ENCODE results near the gene SLC39A9. TPM values are rescaled to one million over a fixed set of nuclear protein-coding genes. Genes with fewer than 3 reads are reported as not detected.
A peak's percentile ranks its signal among the peaks of the same experiment; 100 is the strongest.
"Not testable (repeated sequence)": the region's sequence is repeated elsewhere in the genome, so short reads cannot be mapped to it uniquely, and the experiment has no call there.

Gene SLC39A9
- total RNA-seq, 2 donors from 2014 or later: 48.1 to 52.4 TPM

GRCh38 chr14:69399750-69400149 is 1.3 kb downstream of the SLC39A9 start:
- Mint-ChIP-seq H3K27ac (peak overlapping the region; percentile 97 to 100), H3K9me3 (no peaks in the 10 kb centered on the region), H3K36me3 (peaks cover 53 to 57% of the 10 kb centered on the region in 2 donors)
- ATAC-seq (no peak), DNase-seq (ENCODE audit: low spot score in 2 of 2) (no peak)

GRCh38 chr14:69400154-69400553 is 1.7 kb downstream of the SLC39A9 start:
- ATAC-seq (no peak), DNase-seq (ENCODE audit: low spot score in 2 of 2) (no peak)
- Mint-ChIP-seq H3K27ac (peak overlapping the region in 1 of 2 donors; percentile 100), H3K9me3 (no peaks in the 10 kb centered on the region), H3K36me3 (peaks cover 53 to 56% of the 10 kb centered on the region in 2 donors)

DNA sequence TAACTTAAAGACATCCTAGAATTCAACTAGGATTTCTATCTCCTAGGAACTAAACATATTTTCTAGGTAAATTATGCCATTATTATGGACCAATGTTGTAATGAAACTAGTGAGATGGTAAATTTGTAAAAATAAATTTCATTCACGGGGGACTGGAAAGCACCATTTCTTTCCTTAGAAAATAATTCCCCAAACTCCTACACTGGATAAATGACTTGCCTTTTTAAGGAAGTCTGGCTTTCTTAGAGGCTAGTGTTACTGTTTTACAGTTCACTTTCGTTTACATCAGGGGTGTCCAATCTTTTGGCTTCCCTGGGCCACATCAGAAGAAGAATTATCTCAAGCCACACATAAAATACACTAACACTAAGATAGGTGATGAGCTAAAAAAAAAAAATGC is 3.3 kb downstream of the SLC39A9 start:
- no peak for DNase-seq (ENCODE audit: low spot score in 2 of 2)
- no peak for ATAC-seq
- Mint-ChIP-seq H3K9me3 (no peaks in the 10 kb centered on the region), H3K27ac (no peak overlapping the region), H3K36me3 (peaks cover 37 to 39% of the 10 kb centered on the region in 2 donors)

DNA sequence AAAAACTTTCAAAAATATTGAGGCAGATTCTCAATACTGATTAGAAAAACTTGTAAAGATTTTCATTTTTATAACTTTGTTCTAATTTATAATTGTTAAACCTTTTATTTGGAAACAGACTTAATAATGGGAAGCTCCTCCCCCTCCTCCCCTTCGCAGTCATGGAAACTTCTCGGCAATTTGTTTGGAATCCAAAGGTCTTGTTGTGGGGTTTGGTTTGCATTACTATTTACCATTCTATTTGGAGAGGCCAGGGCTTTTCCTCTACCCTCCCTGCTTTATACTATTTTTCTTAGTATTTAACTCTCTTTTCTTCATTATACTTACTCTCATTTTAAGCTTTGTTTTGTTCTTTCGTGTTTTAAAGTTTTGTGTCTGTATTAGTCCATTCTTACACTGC is 6.0 kb downstream of the SLC39A9 start:
- no peaks in the 10 kb centered on the region for H3K9me3 Mint-ChIP-seq
- ATAC-seq (no peak), DNase-seq (ENCODE audit: low spot score in 2 of 2) (no peak)
- H3K36me3 Mint-ChIP-seq: peaks cover 10 to 20% of the 10 kb centered on the region in 2 donors
- no peak overlapping the region for H3K27ac Mint-ChIP-seq

- peaks cover 6 to 16% of the 10 kb centered on the region in 2 donors for H3K36me3 Mint-ChIP-seq
- H3K9me3 Mint-ChIP-seq: no peaks in the 10 kb centered on the region
- ATAC-seq (no peak), DNase-seq (ENCODE audit: low spot score in 2 of 2) (no peak)
- H3K27ac Mint-ChIP-seq: no peak overlapping the region
Observed at GRCh38 chr14:69404883-69405282, 6.4 kb downstream of the SLC39A9 start.

DNA sequence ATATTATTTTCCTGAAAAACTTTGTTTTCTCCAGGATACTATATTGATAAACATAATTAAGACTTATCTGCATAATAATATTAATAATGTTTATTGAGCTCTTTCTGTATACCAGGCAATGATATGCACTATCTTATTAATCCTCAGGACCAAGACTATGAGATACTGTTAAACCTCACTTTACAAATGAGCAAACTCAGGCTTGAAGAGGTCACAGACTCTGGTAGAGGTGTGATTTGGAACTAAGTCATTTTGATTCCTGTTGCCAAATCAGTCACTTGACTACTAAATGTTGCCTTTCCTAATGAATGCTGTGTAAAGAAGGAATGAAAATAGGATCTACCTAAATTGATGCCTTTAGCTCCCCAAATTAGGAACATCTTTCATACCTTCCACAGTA is 7.3 kb downstream of the SLC39A9 start:
- no peak overlapping the region for H3K27ac Mint-ChIP-seq
- H3K36me3 Mint-ChIP-seq: peaks cover 0 to 10% of the 10 kb centered on the region in 2 donors
- no peak for ATAC-seq
- DNase-seq (ENCODE audit: low spot score in 2 of 2): no peak
- H3K9me3 Mint-ChIP-seq: no peaks in the 10 kb centered on the region

- ATAC-seq (no peak), DNase-seq (ENCODE audit: low spot score in 2 of 2) (no peak)
- Mint-ChIP-seq H3K27ac (peak overlapping the region in 1 of 2 donors; percentile 55), H3K9me3 (no peaks in the 10 kb centered on the region), H3K36me3 (peaks cover 0 to 13% of the 10 kb centered on the region in 2 donors)
Observed at GRCh38 chr14:69408331-69408960, 10.0 kb downstream of the SLC39A9 start.

- ATAC-seq (no peak), DNase-seq (ENCODE audit: low spot score in 2 of 2) (no peak)
- Mint-ChIP-seq H3K9me3 (no peaks in the 10 kb centered on the region), H3K36me3 (peaks cover 0 to 17% of the 10 kb centered on the region in 2 donors), H3K27ac (no peak overlapping the region)
Observed at GRCh38 chr14:69413483-69413882, 15.0 kb downstream of the SLC39A9 start.

GRCh38 chr14:69416087-69416486 is 17.6 kb downstream of the SLC39A9 start:
- H3K27ac Mint-ChIP-seq; H3K9me3 Mint-ChIP-seq; ATAC-seq; DNase-seq (ENCODE audit: low spot score in 2 of 2): not testable (repeated sequence)
- peaks cover 0 to 17% of the 10 kb centered on the region in 2 donors for H3K36me3 Mint-ChIP-seq

- DNase-seq (ENCODE audit: low spot score in 2 of 2) (no peak), ATAC-seq (no peak)
- H3K36me3 Mint-ChIP-seq: peaks cover 9 to 24% of the 10 kb centered on the region in 2 donors
- no peaks in the 10 kb centered on the region for H3K9me3 Mint-ChIP-seq
- H3K27ac Mint-ChIP-seq: no peak overlapping the region
Observed at GRCh38 chr14:69423279-69423678, 24.8 kb downstream of the SLC39A9 start.

GRCh38 chr14:69424149-69424923 is 25.8 kb downstream of the SLC39A9 start:
- Mint-ChIP-seq H3K27ac (no peak overlapping the region), H3K9me3 (no peaks in the 10 kb centered on the region), H3K36me3 (peaks cover 13 to 25% of the 10 kb centered on the region in 2 donors)
- DNase-seq (ENCODE audit: low spot score in 2 of 2) (no peak), ATAC-seq (no peak)

- peaks cover 13 to 25% of the 10 kb centered on the region in 2 donors for H3K36me3 Mint-ChIP-seq
Observed at GRCh38 chr14:69427596-69427995, 29.1 kb downstream of the SLC39A9 start.

GRCh38 chr14:69428289-69428998 is 30.0 kb downstream of the SLC39A9 start:
- DNase-seq (ENCODE audit: low spot score in 2 of 2): no peak
- no peak for ATAC-seq
- peaks cover 13 to 25% of the 10 kb centered on the region in 2 donors for H3K36me3 Mint-ChIP-seq

More at GRCh38 chr14:69427596-69427995, 29.1 kb downstream of the SLC39A9 start:
- Mint-ChIP-seq H3K27ac (no peak overlapping the region), H3K9me3 (no peaks in the 10 kb centered on the region)
- no peak for DNase-seq (ENCODE audit: low spot score in 2 of 2)
- no peak for ATAC-seq

GRCh38 chr14:69429643-69430042 is 31.2 kb downstream of the SLC39A9 start:
- DNase-seq (ENCODE audit: low spot score in 2 of 2) (no peak), ATAC-seq (no peak)
- Mint-ChIP-seq H3K9me3 (no peaks in the 10 kb centered on the region), H3K27ac (no peak overlapping the region), H3K36me3 (peaks cover 13 to 25% of the 10 kb centered on the region in 2 donors)

More at GRCh38 chr14:69428289-69428998, 30.0 kb downstream of the SLC39A9 start:
- H3K27ac Mint-ChIP-seq: no peak overlapping the region
- H3K9me3 Mint-ChIP-seq: no peaks in the 10 kb centered on the region

DNA sequence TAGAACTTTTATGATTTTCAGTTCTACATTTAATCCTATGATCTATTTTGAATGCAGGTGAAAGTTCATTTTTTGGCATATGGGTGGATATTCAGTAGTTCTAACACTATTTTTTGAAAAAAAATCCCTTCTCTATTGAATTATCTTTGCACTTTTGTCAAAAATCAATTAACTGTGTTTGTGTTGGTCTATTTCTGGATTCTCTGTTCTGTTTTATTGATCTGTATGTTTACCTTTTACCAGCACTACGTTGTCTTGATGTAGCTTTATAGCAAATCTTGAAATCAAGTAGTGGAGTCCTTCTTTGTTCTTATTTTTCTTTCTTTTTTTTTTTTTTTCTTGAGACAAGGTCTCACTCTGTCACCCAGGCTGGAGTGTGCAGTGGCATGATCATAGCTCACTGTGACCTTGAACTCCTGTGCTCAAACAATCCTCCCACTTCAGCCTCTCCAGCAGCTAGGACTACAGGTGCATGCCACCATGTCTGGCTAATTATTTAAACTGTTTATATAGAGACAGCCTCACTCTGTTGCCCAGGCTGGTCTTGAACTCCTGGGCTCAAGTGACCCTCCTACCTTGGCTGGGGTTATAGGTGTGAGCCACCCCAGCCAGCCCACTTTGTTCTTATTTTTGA is 31.9 kb downstream of the SLC39A9 start:
- Mint-ChIP-seq H3K27ac (no peak overlapping the region), H3K36me3 (peaks cover 13 to 17% of the 10 kb centered on the region in 2 donors), H3K9me3 (no peaks in the 10 kb centered on the region)
- DNase-seq (ENCODE audit: low spot score in 2 of 2) (no peak), ATAC-seq (no peak)

GRCh38 chr14:69432364-69432763 is 33.9 kb downstream of the SLC39A9 start:
- no peak overlapping the region for H3K27ac Mint-ChIP-seq

More at GRCh38 chr14:69432364-69432763, 33.9 kb downstream of the SLC39A9 start:
- DNase-seq (ENCODE audit: low spot score in 2 of 2): no peak
- Mint-ChIP-seq H3K9me3 (no peaks in the 10 kb centered on the region), H3K36me3 (peaks cover 9 to 11% of the 10 kb centered on the region in 2 donors)
- ATAC-seq: no peak

Data from activated naive CD4-positive, alpha-beta T cell treated with anti-CD3 and anti-CD28 coated beads, Interleukin-2, amount 50 U/mL, for 72 hours (primary cell).